ENCODE measurements around the gene NFYA. TPM values are rescaled to one million over a fixed set of nuclear protein-coding genes. Genes with fewer than 3 reads are reported as not detected.

NFYA gene
- total and polyA plus RNA-seq, 2 of the 13 experiments (the other 11 are each of a cell fraction or from before 2014, with no cell fraction given) = 16.0 to 22.9 TPM

DNA sequence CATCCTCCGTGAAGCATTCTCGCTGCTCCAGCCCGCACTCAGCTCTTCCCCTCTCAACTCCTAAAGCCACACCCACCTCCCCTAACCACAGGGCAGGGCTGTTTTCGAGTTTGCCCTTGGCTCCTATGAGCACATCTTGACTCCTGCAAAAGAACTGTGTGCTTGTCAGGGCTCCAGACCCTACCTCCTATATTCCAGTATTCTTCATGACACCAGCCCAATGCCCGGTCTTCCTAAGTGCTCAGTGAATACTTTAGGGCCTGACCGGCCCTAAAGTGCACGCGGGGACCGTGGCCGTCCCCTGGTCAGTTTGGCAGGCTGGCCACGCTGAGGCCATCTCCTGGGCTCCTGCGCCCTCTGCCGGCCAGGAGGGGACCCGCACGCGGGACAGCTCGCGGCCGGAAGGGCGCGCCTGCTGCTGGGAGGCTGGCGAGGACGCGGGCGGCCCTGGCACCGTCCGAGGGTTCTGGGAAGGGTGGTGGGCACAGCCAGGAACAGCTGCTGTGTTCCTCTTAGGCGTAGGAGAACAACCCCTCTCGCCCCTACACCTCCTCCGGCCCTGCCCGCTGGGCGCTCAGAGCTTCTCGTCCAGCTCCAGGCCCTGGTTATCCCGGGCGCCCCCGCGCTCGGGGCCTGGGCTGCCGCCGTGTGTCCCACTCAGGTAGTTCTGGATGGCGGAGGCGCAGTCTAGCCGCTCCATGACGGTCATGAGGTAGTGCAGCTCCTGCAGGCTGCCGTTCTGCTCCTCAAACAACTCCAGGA is 44.8 kb upstream of the NFYA start (continued):
- TF ChIP-seq, protein P1, sequence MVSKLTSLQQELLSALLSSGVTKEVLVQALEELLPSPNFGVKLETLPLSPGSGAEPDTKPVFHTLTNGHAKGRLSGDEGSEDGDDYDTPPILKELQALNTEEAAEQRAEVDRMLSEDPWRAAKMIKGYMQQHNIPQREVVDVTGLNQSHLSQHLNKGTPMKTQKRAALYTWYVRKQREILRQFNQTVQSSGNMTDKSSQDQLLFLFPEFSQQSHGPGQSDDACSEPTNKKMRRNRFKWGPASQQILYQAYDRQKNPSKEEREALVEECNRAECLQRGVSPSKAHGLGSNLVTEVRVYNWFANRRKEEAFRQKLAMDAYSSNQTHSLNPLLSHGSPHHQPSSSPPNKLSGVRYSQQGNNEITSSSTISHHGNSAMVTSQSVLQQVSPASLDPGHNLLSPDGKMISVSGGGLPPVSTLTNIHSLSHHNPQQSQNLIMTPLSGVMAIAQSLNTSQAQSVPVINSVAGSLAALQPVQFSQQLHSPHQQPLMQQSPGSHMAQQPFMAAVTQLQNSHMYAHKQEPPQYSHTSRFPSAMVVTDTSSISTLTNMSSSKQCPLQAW (CRISPR knock-in tag; IDR thresholded peaks at IDR 0.05) = peak; percentile 87; the same call in 1 of the 2 replicates
- TF ChIP-seq MAFF (IDR thresholded peaks at IDR 0.05; ENCODE audit: low read depth, low read length) = no peak
- TF ChIP-seq, protein P2, sequence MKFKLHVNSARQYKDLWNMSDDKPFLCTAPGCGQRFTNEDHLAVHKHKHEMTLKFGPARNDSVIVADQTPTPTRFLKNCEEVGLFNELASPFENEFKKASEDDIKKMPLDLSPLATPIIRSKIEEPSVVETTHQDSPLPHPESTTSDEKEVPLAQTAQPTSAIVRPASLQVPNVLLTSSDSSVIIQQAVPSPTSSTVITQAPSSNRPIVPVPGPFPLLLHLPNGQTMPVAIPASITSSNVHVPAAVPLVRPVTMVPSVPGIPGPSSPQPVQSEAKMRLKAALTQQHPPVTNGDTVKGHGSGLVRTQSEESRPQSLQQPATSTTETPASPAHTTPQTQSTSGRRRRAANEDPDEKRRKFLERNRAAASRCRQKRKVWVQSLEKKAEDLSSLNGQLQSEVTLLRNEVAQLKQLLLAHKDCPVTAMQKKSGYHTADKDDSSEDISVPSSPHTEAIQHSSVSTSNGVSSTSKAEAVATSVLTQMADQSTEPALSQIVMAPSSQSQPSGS (CRISPR knock-in tag; IDR thresholded peaks at IDR 0.05) = no peak; the same call in 1 of the 2 replicates
- TF ChIP-seq ESRRA (CRISPR knock-in tag; IDR thresholded peaks at IDR 0.05; ENCODE audit: low read depth) = no peak
- no peak for TF ChIP-seq ZNF431 (CRISPR knock-in tag; IDR thresholded peaks at IDR 0.05; ENCODE audit: borderline replicate concordance, low read depth)
- TF ChIP-seq CCAR2 (optimal IDR thresholded peaks at IDR 0.05; ENCODE audit: low read depth, low read length) = no peak
- TF ChIP-seq, protein P3, sequence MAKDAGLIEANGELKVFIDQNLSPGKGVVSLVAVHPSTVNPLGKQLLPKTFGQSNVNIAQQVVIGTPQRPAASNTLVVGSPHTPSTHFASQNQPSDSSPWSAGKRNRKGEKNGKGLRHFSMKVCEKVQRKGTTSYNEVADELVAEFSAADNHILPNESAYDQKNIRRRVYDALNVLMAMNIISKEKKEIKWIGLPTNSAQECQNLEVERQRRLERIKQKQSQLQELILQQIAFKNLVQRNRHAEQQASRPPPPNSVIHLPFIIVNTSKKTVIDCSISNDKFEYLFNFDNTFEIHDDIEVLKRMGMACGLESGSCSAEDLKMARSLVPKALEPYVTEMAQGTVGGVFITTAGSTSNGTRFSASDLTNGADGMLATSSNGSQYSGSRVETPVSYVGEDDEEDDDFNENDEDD (CRISPR knock-in tag; IDR thresholded peaks at IDR 0.05; ENCODE audit: borderline replicate concordance) = peak; percentile 85; the same call in 1 of the 2 replicates
- no peak for TF ChIP-seq JUNB (CRISPR knock-in tag; IDR thresholded peaks at IDR 0.05; ENCODE audit: borderline replicate concordance)
- TF ChIP-seq ZNF207 (IDR thresholded peaks at IDR 0.05; ENCODE audit: borderline replicate concordance) = no peak
- TF ChIP-seq, protein P4, sequence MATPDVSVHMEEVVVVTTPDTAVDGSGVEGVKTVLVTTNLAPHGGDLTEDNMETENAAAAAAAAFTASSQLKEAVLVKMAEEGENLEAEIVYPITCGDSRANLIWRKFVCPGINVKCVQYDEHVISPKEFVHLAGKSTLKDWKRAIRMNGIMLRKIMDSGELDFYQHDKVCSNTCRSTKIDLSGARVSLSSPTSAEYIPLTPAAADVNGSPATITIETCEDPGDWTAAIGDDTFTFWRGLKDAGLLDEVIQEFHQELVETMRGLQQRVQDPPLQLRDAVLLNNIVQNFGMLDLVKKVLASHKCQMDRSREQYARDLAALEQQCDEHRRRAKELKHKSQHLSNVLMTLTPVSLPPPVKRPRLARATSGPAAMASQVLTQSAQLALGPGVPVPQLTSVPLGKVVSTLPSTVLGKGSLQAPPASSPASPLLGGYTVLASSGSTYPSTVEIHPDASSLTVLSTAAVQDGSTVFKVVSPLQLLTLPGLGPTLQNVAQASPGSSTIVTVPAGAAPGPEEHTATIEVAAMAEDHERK (CRISPR knock-in tag; IDR thresholded peaks at IDR 0.05; ENCODE audit: low read depth) = no peak
- TF ChIP-seq ARHGAP35 (CRISPR knock-in tag; IDR thresholded peaks at IDR 0.05; ENCODE audit: borderline replicate concordance) = 0 out of 2 replicates have a peak, but pooled peaks have one; percentile 44
- TF ChIP-seq HCFC1 (IDR thresholded peaks at IDR 0.05; ENCODE audit: low read depth, low read length) = no peak
- TF ChIP-seq TAF15 (IDR thresholded peaks at IDR 0.05; ENCODE audit: low read depth, low read length, poor library complexity, severe bottlenecking) = peak; percentile 54
- peak; percentile 21 for TF ChIP-seq HNF4A (CRISPR knock-in tag; IDR thresholded peaks at IDR 0.05)
- TF ChIP-seq HOXA5 (CRISPR knock-in tag; IDR thresholded peaks at IDR 0.05) = peak; percentile 74
- no peak for TF ChIP-seq ZNF567 (CRISPR knock-in tag; IDR thresholded peaks at IDR 0.05; ENCODE audit: borderline replicate concordance)
- TF ChIP-seq CREM (IDR thresholded peaks at IDR 0.05) = no peak
- no peak for TF ChIP-seq CREM (CRISPR knock-in tag; IDR thresholded peaks at IDR 0.05)
- TF ChIP-seq, protein P5, sequence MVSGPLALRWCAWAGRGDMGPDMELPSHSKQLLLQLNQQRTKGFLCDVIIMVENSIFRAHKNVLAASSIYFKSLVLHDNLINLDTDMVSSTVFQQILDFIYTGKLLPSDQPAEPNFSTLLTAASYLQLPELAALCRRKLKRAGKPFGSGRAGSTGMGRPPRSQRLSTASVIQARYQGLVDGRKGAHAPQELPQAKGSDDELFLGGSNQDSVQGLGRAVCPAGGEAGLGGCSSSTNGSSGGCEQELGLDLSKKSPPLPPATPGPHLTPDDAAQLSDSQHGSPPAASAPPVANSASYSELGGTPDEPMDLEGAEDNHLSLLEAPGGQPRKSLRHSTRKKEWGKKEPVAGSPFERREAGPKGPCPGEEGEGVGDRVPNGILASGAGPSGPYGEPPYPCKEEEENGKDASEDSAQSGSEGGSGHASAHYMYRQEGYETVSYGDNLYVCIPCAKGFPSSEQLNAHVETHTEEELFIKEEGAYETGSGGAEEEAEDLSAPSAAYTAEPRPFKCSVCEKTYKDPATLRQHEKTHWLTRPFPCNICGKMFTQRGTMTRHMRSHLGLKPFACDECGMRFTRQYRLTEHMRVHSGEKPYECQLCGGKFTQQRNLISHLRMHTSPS (CRISPR knock-in tag; IDR thresholded peaks at IDR 0.05; ENCODE audit: low read depth) = peak; percentile 76
- no peak for TF ChIP-seq ZFP62 (CRISPR knock-in tag; IDR thresholded peaks at IDR 0.05)
